Adipose tissue (tissue), 3 donors: ENCODE measurements around the gene METAP2. TPM values are rescaled to one million over a fixed set of nuclear protein-coding genes. Genes with fewer than 3 reads are reported as not detected.

Source experiments
- polyA plus RNA-seq, 3 donors: library from polyadenylated mRNA; stranded (reverse); fragments of 200-250 nt; gene quantifications; one replicate each; pipeline ENCODE4 v1.2.3, GENCODE V29; 2013
- donor health status: healthy with polysubstance abuse.
- donor health status: Bipolar disorder and iron deficiency.
- donor health status: healthy.

METAP2 gene
- polyA plus RNA-seq, 3 donors, result 49.5 to 56.8 (median 55.5) TPM

Other genes with a start within 250 kb of the METAP2 start
- gene USP44, start 77.3 kb downstream of the METAP2 start, polyA plus RNA-seq, result 1 to 10 TPM in 1 of 3 donors, under 1 TPM in 2; 0.45 to 1.7 (median 0.95) TPM